ENCODE data around the gene PRKCH.
A peak's percentile ranks its signal among the peaks of the same experiment; 100 is the strongest.

The PRKCH gene

GRCh38 chr14:61491224-61491623, 169.8 kb downstream of the PRKCH start:
- no peak overlapping the region for H3K4me3 ChIP-seq (ENCODE audit: low read length)
- no peak for DNase-seq (ENCODE audit: low read depth, low spot score)

- DNase-seq (ENCODE audit: low read depth, low spot score), result no peak
- H3K4me3 ChIP-seq (ENCODE audit: low read length), result no peak overlapping the region
Observed at GRCh38 chr14:61491876-61492434, 170.6 kb downstream of the PRKCH start.

- no peak overlapping the region for H3K4me3 ChIP-seq (ENCODE audit: low read length)
- DNase-seq (ENCODE audit: low read depth, low spot score), result no peak
Observed at GRCh38 chr14:61492474-61492873, 171.1 kb downstream of the PRKCH start.

- DNase-seq (ENCODE audit: low read depth, low spot score), result no peak
- H3K4me3 ChIP-seq (ENCODE audit: low read length), result no peak overlapping the region
Observed at GRCh38 chr14:61493239-61493638, 171.9 kb downstream of the PRKCH start.

- DNase-seq (ENCODE audit: low read depth, low spot score), result no peak
- no peak overlapping the region for H3K4me3 ChIP-seq (ENCODE audit: low read length)
Observed at GRCh38 chr14:61494018-61494417, 172.6 kb downstream of the PRKCH start.

- H3K4me3 ChIP-seq (ENCODE audit: low read length), result no peak overlapping the region
- DNase-seq (ENCODE audit: low read depth, low spot score), result no peak
Observed at GRCh38 chr14:61495809-61496208, 174.4 kb downstream of the PRKCH start.

- no peak overlapping the region for H3K4me3 ChIP-seq (ENCODE audit: low read length)
- no peak for DNase-seq (ENCODE audit: low read depth, low spot score)
Observed at GRCh38 chr14:61498303-61498702, 176.9 kb downstream of the PRKCH start.

GRCh38 chr14:61498811-61499210, 177.4 kb downstream of the PRKCH start:
- H3K4me3 ChIP-seq (ENCODE audit: low read length), result no peak overlapping the region
- DNase-seq (ENCODE audit: low read depth, low spot score), result no peak

- no peak for DNase-seq (ENCODE audit: low read depth, low spot score)
- H3K4me3 ChIP-seq (ENCODE audit: low read length), result no peak overlapping the region
Observed at GRCh38 chr14:61499991-61500390, 178.6 kb downstream of the PRKCH start.

GRCh38 chr14:61501714-61502458, 180.5 kb downstream of the PRKCH start:
- no peak for DNase-seq (ENCODE audit: low read depth, low spot score)
- H3K4me3 ChIP-seq (ENCODE audit: low read length), result no peak overlapping the region

- peak overlapping the region; percentile 28 for H3K4me3 ChIP-seq (ENCODE audit: low read length)
- DNase-seq (ENCODE audit: low read depth, low spot score), result no peak
Observed at GRCh38 chr14:61502459-61503093, 181.2 kb downstream of the PRKCH start.

GRCh38 chr14:61503167-61503801, 181.9 kb downstream of the PRKCH start:
- peak overlapping the region; percentile 28 for H3K4me3 ChIP-seq (ENCODE audit: low read length)
- peak; percentile 88 for DNase-seq (ENCODE audit: low read depth, low spot score)

GRCh38 chr14:61504901-61505300, 183.5 kb downstream of the PRKCH start:
- H3K4me3 ChIP-seq (ENCODE audit: low read length), result no peak overlapping the region
- peak; percentile 43 for DNase-seq (ENCODE audit: low read depth, low spot score)

GRCh38 chr14:61505815-61506809, 184.7 kb downstream of the PRKCH start:
- H3K4me3 ChIP-seq (ENCODE audit: low read length), result no peak overlapping the region
- DNase-seq (ENCODE audit: low read depth, low spot score), result no peak

- no peak overlapping the region for H3K4me3 ChIP-seq (ENCODE audit: low read length)
- no peak for DNase-seq (ENCODE audit: low read depth, low spot score)
Observed at GRCh38 chr14:61508526-61508925, 187.1 kb downstream of the PRKCH start.

- no peak for DNase-seq (ENCODE audit: low read depth, low spot score)
- no peak overlapping the region for H3K4me3 ChIP-seq (ENCODE audit: low read length)
Observed at GRCh38 chr14:61510736-61511557, 189.6 kb downstream of the PRKCH start.

- H3K4me3 ChIP-seq (ENCODE audit: low read length), result no peak overlapping the region
- no peak for DNase-seq (ENCODE audit: low read depth, low spot score)
Observed at GRCh38 chr14:61511558-61511948, 190.2 kb downstream of the PRKCH start.

Data from Jurkat, Clone E6-1 (cell line).